Measurements from ENCODE around the gene VPS52.

The VPS52 gene

GRCh38 chr6:33271468-33272274 is at the start of gene VPS52, which contains the start of gene RPS18:
Gene VPS52, minus strand, starts transcription at chr6:33271876. Its CDS starts 201 bp downstream, at chr6:33271675.
Gene RPS18, plus strand, starts transcription at chr6:33272075. Its CDS starts 45 bp downstream, at chr6:33272120.
- peak; percentile 97 for DNase-seq

- DNase-seq: no peak
Observed at GRCh38 chr6:33321227-33321626, 49.6 kb upstream of the VPS52 start.

- no peak for DNase-seq
Observed at GRCh38 chr6:33320315-33321181, 48.9 kb upstream of the VPS52 start.

GRCh38 chr6:33319939-33320314 is 48.3 kb upstream of the VPS52 start:
- no peak for DNase-seq

- DNase-seq: no peak
Observed at GRCh38 chr6:33318426-33319073, 46.9 kb upstream of the VPS52 start.

GRCh38 chr6:33317669-33318425 is 46.2 kb upstream of the VPS52 start, which contains the start of gene ZBTB22:
Gene ZBTB22, minus strand, starts transcription at chr6:33317744. Its CDS starts 828 bp downstream, at chr6:33316916.
- peak; percentile 97 for DNase-seq

- no peak for DNase-seq
Observed at GRCh38 chr6:33317419-33317668, 45.7 kb upstream of the VPS52 start.

GRCh38 chr6:33316603-33317418 is 45.1 kb upstream of the VPS52 start:
- DNase-seq: peak; percentile 44

- no peak for DNase-seq
Observed at GRCh38 chr6:33315793-33316602, 44.3 kb upstream of the VPS52 start.

GRCh38 chr6:33314943-33315792 is 43.5 kb upstream of the VPS52 start:
- no peak for DNase-seq

- DNase-seq: peak; percentile 92
Observed at GRCh38 chr6:33314515-33314942, 42.9 kb upstream of the VPS52 start.

- DNase-seq: peak; percentile 95
Observed at GRCh38 chr6:33313709-33314514, 42.2 kb upstream of the VPS52 start, which contains the start of gene TAPBP. Gene TAPBP, minus strand, starts transcription at chr6:33314078. Its CDS starts 37 bp downstream, at chr6:33314041.

GRCh38 chr6:33313105-33313708 is 41.5 kb upstream of the VPS52 start:
- peak; percentile 44 for DNase-seq

GRCh38 chr6:33312361-33313104 is 40.9 kb upstream of the VPS52 start:
- peak; percentile 95 for DNase-seq

- DNase-seq: no peak
Observed at GRCh38 chr6:33306356-33306755, 34.7 kb upstream of the VPS52 start.

- no peak for DNase-seq
Observed at GRCh38 chr6:33305052-33305451, 33.4 kb upstream of the VPS52 start.

GRCh38 chr6:33304216-33304615 is 32.5 kb upstream of the VPS52 start:
- DNase-seq: no peak

- DNase-seq: no peak
Observed at GRCh38 chr6:33301877-33302276, 30.2 kb upstream of the VPS52 start.
